ELR (cell line): ENCODE data around the gene ANK3.

ENCODE experiments used
- DNase-seq: peaks from one replicate; pipeline ENCODE4 v3.0.0-alpha.2; 2015; ENCODE audit warnings: low read depth

The ANK3 gene

DNA sequence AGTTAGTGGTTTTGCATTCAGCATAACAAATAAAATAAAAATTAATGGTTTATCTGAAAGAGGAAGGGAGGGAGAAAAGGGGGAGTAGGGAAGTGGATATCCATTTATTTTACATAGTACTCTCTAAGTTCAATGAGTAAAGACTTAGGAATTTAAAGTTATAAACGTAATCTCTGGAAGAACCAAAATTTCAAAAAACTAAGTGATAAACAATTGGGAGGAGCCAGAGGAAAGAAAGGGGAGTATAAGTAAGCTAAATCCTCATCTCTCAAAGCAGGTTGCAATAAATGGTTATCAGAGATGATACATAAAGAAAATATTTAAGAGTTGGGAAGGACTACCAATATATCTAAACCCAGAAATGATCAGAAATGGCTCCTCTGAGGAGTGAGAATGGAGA lies 46.4 kb downstream of the ANK3 start:
- DNase-seq: peak; percentile 63

DNA sequence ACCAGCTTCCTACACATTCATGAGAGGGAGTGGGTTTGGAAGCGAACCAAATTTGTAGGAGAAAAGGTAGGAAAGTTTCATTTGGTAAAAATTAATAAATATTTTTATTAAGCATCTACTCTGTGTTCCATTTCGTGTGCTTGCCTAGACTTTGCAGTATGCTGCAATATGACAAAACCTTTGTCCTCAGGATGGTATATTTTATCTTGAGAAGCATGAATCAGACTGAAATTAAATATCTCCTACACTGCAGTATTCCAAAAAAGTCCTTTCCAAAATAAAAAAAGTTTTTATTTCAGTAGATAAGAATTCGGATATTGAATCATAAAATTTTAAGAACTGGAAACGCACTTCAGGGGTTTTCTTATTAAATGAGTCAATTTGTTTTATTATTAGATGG lies 47.7 kb downstream of the ANK3 start:
- DNase-seq: no peak

DNA sequence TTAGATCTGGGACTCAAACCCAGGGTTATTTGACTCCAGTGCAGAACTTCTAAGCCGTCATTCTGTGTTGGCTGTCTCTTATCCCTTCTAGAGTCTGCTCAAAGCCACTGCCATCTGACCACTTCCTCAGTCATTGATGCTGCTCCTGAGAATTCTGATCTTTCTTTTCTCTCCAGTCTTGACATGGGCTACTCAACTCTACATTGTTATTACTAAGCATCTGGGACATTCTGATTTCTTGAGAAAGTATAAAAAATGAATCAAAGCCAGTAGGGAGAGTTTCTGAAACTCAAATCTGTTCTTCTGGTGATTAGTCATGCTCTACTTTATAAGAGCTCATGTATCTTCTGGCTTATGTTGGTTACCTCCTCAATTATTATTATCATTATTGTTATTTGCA lies 48.7 kb downstream of the ANK3 start:
- no peak for DNase-seq

DNA sequence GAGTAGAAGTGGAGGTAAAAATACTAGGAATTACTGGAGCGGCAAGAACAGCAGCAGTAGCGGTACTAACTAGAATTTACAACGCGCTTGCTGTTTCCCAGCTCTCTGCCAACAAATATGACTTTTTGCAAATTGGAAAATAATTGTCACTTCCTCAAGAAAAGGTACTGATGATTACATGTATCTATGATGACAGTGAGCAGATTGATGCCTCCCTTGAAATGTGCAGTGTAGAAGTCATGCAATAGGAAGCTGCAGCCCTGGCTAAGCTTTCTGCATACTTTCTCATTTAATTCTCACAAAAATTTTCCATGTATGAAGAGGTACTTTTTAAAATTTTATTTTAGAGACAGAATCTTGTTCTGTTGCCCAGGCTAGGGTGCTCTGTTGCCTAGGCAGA lies 49.9 kb downstream of the ANK3 start:
- no peak for DNase-seq

DNA sequence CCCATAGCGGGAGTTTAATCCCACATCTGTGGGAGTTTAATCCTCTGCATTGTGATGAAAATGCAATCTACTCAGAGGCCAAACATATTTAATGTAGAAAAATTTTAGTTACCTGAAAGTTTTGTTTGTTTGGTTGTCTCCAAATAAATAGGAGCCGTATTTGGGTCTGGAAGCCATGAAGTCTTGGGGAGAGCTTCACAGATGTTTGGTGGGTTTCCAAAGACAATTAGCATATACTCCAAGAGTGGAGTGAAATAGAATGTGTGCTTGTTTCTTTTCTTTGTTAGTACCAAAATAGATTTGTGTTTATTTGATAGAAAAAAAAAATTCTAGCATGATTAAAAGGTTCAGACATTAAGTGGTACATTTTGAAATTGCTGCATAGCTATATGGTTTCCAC lies 50.9 kb downstream of the ANK3 start:
- DNase-seq: no peak

DNA sequence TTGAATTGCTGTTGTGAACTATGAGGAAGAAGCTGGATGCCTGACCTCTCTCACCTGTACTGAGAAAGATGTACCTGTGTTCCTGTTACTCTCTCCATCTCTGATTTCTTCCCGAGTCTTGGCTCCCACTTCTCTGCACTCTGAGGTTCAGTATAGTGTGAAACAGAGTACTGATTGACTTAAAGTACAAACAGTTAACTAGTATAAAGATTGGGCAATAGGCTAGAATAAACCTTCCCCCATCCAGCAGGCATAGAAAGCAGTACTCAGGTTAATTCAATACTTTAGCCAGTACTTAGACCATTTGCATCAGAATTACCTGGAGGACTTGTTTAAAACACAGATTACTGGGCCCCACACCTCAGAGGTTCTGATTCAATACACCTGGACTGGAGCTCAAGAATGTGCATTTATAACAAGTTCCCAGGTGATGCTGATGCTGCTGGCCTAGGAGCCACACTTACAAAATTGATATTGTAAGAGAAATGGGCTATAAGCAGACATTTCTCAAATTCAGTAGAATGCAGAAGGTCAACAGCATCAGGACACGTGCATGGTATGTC lies 51.6 kb downstream of the ANK3 start:
- no peak for DNase-seq

DNA sequence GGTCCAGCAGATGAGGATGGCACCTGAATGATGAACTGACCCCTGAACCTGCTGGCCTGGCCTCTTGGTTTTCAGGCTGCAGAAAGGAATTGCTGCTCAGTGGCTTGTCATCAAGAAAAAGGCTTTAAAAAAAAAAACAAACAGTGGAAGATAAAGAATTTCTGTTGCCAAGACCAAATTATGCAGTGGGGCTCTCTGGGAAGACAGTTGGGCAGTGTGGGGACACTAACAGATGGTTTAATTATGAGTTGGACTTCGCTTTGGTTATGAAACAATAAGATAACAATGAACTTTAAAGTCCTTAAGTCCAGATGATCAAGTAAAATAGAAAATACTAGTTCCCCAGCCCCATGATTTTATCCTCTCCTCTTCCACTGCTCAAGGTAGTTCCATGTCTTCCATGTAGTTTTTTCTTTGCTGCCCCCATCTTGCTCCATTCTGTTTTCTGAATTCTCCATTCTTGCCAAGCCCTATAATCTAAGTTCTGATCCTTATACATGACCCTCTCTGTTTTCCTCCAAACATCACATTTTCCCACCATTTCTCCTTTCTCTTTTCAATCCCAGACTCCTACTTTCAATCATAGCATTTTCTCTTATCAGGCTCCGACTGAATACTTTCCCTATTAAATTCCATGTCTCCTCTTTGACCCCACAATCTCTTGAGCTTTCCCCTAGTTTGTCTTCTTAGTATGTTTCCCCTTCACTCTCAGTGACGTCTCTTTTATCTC lies 52.6 kb downstream of the ANK3 start:
- DNase-seq: no peak

DNA sequence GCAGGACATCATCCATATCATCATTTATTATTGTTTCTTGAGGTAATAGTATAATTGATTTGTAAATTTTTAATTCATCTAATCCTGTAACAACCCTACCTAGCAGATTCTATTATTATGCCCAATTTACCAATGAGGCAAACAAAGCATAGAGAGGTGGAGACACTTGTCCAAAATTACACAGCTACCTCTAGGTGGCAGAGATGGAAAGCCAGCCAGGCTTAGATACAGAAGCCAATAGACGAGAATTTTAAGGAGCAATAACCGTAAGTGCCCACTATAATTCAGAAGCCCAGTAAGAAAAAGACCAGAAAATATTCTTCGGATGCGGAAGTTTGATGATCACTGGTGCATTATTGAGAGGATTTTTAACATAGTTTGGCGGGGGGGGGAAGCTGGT lies 54.0 kb downstream of the ANK3 start:
- DNase-seq: peak; percentile 44

DNA sequence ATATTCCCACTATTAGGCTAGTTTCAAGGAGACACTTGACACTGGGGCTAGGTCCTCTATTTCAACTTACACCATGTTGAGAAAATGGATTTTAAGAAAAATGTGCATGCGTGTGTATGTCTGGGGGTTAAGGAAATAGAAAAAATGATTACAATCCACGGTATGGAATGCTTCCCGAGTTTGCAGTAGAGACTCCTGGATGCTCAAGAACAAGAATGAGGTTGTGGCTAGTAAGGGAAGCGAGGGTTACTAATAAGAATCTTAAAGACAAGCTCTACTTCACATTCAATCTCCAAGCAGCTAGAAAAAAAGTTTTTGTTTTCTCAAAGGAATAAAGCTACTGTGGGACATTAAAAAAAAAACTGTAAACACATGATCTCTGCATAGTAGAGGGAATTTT lies 54.7 kb downstream of the ANK3 start:
- no peak for DNase-seq

DNA sequence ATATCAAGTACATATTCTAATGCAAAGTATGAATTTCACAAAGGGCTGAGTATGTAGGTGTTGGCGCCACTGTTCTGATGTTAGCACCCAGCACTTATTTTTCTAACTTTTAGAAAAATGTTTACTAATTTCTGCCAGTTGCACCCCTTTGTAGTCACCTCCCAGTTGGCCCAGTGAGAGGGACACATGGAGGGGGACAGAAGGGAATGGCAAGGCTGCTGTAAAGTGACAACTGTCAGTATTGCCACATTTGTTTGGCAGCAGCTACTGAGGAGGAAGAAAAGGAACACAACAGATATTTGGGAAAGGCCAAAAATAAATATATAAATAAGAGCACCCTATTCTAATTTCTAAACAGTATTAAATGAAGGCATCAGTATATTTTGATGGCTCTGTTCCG lies 57.3 kb downstream of the ANK3 start:
- DNase-seq: no peak

DNA sequence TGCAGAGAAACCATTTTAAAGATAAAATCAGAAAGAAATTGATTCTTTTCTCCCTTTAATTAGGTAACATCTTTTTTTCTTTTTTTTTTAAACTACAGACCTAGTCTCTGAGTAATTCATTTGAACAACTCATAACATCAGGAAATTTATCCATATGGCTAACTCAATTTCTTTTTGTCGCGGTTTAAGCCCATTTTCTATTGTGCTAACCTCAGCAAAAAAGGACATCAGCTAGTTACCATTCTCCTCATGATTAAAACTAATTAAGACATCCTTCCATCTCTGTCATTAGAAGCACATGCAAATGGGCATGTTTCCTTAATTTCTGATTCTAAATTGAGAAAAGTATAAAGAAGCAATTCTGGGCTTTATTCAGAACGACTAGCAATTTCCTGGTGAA lies 57.8 kb downstream of the ANK3 start:
- DNase-seq: no peak

DNA sequence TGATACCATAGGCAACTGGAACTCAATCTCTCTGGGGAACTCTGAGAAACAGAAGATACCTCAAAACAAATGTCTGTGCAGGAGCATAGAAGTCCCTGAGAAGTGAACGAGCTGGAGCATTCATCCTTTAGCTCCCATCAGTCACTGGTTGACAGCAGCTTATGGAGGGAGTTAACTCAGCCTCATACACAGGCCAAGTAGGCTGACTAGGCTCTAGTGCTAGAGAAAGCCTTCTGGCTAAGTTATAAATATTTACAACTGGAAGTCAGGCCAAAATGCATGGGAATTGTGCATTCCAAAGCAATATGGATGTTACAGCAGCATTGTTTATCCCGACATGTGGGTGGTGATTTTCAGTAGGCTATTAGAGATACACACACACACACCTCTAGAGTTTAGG lies 66.5 kb downstream of the ANK3 start:
- DNase-seq: no peak

DNA sequence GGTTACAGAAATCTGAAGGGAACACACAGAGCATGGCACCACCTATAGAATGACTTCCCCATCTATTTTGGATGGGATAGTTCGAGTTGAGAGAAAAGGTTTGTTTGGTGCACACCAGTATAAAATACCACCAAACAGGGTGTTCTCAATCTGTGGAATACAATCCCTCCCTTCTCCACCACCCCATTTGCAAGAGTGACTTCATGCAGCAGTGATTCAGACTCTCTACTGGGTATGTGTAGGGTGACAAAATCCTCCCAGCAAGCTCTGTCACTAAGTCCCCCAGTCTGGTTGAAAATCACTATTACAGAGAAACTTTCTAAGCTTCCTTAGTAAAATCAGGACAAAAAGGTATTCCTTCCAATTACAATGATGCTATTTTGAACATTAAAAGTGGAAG lies 69.0 kb downstream of the ANK3 start:
- no peak for DNase-seq

DNA sequence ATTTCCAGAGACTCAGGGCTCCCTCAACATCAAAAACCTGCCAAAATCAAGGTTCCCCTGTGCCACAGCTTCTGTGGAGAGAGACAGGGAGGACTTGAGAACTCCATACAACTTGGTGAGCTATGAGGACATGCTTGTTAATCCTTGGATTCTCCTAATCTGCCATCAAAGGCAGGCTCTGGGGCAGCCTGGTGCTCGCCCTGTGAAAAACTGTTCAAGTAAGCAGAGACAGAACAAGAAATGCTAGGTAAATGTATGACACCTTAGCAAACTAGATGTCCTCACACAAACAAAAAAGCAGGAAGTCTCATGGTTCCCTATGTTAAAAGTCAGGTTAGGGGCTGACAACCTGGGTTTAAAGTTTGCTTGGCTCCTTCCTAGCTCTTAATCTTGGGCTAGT lies 73.6 kb downstream of the ANK3 start:
- DNase-seq: no peak

DNA sequence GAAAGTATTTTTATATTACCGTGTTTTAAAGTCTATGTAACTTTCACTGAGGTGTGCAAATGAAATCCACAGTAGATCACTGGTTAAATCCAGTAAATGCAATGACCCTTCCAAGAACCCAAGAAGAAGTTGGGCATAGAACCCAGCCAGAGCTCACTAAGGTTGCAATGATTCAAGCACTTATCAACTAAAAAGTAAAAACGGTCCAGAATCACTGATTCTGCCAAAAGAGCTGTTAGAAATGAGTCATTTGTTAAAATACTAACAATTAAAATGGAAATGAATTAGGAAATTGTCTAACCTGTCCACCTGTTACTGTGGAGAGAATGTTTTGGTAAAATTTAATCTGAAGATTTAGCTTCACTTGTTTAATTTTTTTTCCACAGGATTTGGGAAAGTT lies 74.4 kb downstream of the ANK3 start:
- DNase-seq: no peak

DNA sequence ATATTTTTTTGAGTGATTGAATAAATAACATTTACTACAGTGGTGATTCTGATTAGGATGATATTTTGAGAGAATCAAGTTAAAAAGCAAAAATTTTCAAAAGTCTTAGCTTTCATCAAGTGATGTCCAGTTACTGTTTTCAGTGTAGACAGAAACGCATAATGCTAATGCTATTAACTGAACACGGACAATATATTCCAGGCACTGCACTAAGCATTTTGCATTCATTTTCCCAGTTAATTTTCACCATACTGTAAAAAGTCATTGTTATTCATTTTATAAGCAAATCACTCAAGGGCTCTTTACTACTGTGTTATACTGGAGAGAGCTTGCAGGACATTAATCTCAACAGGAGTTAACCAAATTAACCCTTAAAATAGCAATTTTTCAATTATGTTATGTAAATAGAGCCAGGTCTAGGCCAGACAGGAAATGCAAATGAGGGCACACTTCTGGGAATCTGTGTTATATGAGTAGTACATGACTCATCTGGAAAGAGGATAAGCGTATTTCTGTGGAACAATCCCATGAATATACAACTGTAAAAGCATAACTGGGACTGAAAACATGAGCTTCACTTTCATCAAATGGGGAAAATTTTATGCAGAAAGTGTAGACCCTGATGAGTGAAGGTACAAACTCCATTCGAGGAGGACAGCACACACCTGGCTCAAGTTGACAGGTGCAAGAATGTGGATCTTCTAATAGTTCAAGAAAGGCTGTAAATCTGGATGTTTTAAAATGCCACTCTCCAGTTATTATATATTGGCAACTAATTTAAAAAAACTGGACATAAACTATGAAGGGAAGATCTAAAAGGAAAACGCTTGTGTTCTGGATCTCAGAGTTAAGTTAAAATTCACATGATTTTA lies 75.4 kb downstream of the ANK3 start:
- DNase-seq: peak; percentile 88

DNA sequence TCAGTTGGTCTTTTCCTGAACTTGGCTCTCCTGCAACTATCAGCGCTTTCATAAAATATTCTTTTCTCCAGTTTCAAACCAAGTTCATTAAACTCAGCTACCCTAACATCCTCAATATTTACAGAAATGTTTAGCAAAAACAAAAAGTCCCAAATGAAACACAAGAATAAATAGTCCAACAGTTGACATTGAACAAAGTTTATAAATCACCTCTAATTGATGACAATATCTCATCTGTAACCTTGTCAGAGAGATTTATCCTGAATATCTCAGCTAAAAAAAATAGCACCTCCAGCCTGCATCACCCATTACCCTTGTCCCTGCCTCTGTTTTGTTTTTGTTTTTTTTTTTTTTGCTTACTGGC lies 76.1 kb downstream of the ANK3 start:
- DNase-seq: no peak

DNA sequence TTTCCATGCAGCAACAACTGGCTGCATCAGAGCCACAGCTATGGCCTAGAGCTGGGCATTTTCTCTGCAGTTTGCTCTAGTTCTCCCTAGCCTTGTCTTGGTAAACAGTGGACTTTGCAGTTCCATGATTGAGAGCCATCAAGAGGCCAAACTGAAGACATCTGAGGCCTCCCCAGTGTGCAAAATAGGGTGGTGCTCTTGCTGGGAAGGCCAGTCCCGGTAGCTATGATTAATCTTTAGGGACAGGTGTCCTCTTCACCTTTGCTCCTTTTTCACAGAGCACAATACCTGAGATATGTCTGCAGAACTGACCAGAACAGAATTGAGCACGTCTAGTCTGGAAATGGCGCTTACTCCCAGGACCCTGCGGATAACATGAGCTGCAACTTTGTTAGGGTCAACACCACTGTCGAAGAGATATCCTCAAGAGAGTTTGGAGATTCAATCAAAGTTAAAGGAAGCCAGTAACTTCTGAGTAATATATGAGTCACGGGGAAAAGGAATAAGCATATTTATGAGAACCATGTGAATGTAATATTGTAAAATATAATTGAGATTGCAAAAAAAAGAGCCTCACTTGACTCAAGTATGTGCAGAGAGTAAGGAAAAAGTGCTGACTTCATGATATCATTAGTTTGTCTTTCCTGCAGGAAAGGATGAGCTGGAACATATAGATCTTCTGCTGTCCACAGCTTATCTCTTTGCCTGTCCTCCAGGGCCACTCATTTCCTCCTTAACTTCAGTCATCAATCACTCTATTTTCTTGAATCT lies 76.7 kb downstream of the ANK3 start:
- peak; percentile 89 for DNase-seq

DNA sequence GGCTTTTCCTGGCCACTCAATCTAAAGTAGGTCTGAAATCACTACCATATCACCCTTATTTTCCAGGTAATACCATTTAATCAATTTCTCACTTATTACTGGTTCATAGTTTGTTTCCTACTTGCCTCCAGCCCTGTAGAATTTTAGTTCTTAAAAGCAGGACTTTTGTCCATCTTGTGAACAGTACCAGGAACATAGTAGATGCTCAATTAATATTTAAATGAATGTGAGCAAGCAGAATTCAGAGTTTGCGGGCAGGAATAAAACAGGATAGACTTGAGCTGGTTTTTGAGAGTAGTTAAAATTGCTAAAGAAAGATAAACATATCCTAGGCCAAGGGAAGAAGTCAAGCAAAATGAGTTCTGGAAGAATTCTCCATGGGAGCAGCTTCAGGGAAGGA lies 77.9 kb downstream of the ANK3 start:
- no peak for DNase-seq

DNA sequence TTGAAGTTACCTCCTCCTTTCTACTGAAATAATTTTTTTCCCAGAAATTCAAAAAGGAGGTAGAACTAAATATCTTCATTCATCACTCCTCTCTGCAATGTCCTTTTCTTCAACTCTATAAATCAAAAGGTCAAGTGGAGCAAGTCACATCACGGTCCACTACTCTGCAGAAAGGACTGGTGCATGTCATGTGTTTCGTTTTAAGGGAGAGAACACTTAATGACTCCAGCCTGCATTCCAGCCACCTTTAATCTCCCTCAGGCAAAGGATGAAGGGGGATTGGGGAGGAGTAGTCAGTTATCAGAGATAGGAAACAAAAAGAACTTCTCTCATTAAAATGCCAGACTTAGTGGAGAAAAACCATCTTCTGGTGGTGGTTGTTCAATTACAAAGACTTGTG lies 78.9 kb downstream of the ANK3 start:
- no peak for DNase-seq

DNA sequence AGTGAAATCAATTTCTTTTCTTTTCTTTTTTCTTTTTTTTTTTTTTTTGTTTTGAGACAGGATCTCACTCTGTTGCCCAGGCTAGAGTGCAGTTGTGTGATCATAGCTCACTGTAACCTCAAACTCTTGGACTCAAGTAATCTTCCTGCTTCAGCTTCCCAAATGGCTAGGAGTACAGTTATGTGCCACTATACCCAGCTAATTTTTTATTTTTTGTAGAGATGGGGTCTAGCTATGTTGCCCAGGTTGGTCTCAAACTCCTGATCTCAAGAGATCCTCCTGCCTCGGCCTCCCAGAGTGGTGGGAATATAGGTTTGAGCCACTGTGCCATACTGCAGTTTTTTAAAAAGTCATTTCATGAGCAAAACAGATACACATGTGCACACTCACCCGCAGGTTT lies 79.8 kb downstream of the ANK3 start:
- no peak for DNase-seq

DNA sequence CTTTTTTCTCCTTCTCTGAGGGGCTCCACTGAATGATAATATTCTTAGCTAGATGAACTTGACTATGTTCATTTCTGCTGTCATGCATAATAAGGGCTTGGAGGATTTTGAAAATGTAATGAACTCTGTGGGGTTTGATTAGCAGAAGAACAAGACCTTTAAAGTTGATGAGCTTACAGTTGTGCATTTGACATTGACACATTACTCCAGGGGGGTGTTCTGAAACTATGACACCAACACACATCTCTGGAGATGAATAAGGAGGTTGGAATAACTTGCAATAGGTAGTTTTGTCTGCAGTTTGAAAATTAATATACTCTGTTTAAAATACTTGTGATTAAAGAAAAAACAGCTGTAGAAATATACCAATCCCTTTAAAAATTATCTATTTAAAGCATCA lies 80.3 kb downstream of the ANK3 start:
- no peak for DNase-seq
